GM18868 (cell line): ENCODE data around the gene EYS.
"Not testable (repeated sequence)": the region's sequence is repeated elsewhere in the genome, so short reads cannot be mapped to it uniquely, and the experiment has no call there.

ENCODE experiments used
- ATAC-seq: cut with Tn5 transposase; IDR thresholded peaks from one replicate; pipeline ENCODE4 v1.9.1; 2021; ENCODE audit warnings: mild to moderate bottlenecking, moderate library complexity; ENCODE audit not compliant: unreplicated experiment

The EYS gene

DNA sequence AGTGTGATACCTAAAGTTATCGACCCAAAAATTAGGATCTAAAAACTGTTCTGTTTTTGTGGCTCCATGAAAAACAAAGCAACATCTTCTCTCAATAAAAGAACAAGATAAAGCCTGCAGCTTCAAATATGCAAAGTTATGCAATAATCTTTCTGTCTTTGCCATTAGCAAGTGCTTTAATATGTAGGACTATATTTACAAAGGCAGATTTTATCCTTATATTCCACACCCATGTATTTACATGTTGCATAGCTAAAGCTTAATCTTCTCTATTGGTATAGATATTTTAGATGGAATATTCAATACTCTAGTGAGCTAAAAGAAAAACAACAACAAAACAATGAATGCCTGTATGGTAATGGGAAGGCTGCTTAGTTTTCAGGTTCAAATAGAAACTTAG is 1443.2 kb downstream of the EYS start:
- ATAC-seq = no peak

DNA sequence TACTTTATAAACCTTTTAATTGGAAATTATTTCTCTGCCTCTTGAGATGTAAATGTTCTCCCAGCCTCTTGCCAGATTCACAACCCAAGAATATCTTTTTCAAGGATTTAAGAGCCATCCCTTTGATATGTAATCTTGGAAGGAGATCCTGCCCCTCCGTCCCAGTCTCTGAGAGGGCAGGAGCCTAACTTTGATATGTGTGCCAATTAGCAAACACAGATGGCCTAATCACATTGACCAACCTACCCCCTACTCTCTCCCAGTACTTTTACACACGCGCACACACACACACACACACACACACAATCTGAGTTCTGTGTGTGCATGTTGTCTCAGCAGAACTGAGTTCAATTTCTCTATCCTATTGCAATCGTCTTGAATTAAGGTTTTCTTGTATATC is 1447.7 kb downstream of the EYS start:
- ATAC-seq = no peak

DNA sequence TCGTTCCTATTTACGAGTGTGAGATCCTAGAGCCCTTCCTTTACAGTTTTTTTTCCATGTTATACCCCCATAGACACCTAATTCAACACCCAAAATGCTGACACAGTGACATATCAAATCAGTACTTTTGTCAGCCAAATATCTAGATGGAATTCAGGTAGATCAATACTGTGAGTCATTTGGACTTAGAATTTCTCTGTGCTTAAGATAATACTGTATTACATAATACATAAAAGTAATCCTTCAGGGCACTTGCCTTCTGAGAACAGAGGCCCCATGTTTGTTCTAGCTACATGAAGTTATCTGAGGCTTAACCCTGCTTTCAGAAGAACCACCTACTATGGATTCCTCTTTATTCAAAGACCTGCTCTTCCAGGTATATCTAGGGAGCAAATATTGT is 1448.3 kb downstream of the EYS start:
- ATAC-seq = no peak

DNA sequence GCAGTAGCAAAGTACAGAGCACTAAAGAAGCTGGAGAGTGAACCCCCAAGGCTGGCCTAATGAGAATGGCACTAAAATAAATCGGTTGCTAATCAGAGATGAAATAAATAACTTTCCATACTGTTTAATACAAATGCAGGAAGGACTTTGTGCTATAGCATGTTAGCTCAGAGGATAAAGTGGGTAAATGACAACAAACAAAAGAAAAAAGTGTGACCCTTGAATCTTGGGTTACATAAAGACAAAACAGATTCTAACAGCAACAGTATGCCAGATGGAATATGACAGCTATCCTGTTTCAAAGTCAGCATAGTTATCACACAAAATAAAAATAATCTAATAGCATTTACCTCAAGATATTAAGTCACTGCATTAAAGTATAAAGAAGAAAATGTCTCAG is 1448.7 kb downstream of the EYS start:
- no peak for ATAC-seq

DNA sequence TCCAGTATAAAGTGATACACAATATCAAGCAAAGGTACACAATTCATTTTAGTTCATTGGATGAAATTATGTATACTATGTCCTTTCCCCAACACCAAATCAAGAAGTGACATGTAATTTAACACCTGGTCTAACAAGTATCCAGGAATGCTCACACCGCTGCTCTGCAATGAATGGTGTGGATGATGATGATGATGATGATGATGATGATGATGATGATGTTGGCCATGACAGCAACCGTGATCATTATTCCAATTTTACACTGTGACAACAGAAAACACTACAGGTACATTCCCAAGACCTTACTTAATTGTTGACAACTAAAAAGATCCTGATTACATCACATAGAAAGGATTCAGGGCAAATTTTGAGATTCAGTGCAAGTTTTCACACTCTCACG is 1449.4 kb downstream of the EYS start:
- no peak for ATAC-seq

DNA sequence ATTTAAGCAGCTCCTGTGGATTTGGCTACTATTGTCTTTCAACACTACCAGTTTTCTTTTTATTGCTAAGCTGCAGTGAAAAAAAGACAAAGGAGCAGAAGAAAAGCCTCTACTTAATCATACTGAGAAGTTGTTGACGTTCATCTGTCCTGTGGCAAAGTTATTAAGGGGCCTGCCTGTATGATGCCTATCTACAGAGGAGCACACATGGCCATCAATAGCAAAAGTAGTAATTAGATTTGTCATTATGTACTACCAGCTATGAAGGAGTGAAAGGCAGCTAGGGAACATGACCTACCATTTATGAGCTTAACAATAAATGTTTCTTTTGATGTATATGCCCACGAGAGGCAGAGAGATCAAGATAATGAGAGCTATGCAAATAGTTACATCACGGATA is 1450.5 kb downstream of the EYS start:
- peak; percentile 39 for ATAC-seq

DNA sequence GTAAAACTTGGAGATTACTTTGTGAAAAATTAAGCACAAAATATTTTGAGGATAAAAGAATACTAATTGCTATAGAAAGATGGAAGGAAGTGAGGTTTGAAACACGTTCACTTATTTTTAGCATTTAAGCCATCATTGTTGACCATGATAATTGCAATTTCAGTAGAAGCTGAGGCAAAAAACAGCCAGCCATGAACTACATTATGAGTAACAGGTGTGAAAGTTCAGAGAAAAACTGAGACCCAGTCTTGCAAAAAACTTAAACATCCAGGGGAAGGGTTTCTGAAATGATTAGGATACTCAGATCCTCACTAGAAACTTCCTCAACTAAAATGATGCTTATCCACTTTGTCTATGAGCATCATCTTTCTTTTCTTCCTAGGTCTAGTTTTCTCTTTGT is 1452.0 kb downstream of the EYS start:
- peak; percentile 70 for ATAC-seq

DNA sequence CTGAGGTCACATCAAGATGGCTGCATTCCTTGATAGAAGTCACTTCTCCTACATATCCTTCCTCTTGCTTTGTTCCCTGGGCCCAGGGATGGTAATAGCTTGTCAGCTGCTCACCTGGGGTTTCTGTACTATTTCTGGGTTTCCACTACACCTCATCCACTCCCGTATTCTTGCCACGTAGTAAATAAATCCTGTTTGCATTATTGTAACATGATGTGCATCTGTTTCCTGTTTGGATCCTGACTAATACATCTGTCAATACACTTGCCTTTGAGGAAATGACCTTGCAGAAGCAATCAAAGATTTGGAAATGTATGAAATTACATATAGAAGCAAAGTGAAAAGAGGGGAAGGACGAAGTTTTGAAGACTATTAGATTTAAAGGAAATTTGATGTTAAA is 1452.5 kb downstream of the EYS start:
- no peak for ATAC-seq

DNA sequence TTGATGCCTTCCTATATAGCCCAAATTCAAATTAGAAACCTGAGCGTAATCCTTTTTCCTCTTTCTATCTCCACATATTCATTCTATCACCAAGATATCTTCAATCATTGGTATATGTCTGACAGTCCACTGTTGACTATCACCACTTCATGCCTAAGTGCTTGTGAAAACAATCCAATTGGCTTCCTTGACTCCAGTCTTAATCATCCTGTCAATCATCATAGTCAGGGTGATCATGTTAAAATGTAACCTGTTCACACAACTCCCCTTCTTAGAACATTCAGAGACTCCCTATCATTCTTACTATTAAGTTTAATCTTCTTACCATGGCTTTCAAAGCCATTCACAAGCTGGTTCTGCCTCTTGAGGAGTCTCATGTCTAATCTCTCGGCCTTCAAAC is 1454.8 kb downstream of the EYS start:
- ATAC-seq = no peak

DNA sequence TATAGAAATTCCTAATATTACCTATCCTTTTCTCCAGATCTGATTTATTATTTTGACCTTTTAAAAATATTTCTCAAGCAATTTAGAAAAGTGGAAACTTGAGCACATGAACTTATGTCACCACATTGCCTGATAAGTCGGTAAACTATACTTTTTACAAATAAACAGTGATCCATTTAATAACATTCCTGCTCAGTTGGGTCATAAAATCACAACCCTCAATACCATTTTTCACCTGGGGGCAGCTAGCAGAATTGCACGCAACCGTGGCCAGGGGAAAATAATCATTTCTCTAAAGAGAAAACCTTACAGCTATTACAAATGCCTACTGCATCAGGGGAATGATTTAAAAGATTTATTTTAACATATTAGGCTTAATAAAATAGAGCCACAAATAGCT is 1456.9 kb downstream of the EYS start:
- ATAC-seq = no peak

DNA sequence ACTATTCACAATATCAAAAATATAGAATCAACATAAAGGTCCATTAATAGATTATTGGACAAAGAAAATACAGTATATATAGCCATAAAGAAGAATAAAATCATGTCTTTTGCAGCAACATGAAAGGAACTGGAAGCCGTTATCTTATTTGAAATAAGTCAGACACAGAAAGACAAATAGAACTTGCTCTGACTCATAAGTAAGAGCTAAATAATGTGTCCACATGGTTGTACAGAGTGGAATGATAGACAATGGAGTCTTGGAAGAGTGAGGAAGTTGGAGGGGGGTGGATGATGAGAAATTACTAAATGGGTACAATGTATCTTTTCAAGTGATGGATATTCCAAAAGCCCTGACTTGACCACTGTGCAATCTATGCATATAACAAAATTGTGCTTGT is 1457.9 kb downstream of the EYS start:
- ATAC-seq = no peak

DNA sequence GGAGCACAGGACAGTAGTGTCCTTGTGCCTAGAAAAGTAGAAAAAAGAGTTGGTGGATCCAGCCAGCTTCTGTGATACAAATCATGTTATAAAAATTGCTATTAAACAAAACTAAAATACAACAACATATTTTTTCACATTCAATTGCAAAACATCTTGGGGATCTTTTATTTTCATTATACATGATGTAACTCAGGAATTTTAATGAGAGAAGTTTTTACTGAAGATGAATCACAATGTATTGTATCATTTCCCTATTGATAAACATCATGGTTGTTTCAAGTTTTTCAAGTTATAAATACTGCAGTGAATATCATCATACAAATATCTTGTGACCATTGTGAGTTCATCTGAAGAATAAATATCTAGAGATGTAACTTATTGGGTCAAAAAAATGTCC is 1463.4 kb downstream of the EYS start:
- no peak for ATAC-seq

DNA sequence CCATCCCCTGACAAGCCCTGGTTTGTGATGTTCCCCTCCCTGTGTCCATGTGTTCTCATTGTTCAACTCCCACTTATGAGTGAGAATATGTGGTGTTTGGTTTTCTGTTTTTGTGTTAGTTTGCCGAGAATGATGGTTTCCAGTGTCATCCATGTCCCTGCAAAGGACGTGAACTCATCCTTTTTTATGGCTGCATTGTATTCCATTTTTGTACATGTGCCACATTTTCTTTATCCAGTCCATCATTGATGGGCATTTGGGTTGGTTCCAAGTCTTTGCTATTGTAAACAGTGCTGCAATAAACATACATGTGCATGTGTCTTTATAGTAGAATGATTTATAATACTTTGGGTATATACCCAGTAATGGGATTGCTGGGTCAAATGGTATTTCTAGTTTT is 1468.1 kb downstream of the EYS start:
- not testable (repeated sequence) for ATAC-seq

DNA sequence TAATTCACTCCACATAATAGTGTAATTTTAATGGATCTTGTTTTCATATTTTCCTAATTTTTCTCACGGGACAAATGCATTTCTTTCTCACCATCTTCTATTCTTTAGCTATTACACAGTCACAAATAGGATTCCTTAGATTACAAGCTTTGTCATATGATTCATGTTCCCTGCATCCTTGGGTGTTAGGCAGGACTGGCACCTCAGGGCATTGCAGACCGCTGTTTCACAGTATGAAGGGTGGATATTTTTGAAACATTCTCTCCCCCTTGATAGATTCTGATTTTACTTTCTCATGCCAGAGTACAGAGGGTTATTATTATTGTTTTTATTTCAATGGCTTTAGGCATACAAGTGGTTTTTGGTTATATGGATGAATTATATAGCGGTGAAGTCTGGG is 1469.0 kb downstream of the EYS start:
- no peak for ATAC-seq

DNA sequence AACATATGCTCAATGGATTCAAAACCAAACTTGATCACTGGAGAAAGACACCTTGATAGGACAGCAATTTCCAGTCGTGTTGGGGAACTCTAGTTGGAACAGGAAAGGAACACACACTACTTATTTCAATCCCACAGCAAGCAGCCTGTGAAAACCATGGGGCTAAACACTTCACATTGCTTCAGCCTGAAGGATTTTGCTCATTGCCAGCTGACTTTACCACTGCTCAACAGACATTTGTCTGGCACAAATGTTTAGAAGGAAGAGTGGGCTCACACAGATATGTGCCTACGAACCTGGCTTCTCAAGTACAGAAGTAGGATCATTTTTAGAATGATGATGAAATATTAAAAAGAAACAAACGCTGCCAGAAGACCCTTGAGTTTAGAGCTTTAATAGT is 1473.3 kb downstream of the EYS start:
- no peak for ATAC-seq

DNA sequence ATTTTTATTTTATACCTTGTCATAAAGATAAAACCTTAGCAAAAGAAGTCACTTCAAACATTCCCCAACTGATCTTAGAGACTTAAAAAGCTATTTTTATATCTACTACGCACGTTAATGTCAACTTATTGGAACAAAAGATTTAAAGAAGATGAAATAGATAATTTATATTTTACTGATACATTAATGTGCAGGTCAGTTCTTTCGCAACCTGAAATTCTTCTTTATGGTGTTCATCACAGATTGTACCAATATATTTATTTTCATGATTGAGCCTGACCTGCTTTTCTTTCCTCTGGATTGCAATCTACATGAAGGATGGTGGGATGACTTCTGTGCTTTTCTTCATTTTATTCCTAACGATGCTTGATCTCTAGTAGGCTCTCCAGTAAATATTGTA is 1475.1 kb downstream of the EYS start:
- ATAC-seq = no peak

DNA sequence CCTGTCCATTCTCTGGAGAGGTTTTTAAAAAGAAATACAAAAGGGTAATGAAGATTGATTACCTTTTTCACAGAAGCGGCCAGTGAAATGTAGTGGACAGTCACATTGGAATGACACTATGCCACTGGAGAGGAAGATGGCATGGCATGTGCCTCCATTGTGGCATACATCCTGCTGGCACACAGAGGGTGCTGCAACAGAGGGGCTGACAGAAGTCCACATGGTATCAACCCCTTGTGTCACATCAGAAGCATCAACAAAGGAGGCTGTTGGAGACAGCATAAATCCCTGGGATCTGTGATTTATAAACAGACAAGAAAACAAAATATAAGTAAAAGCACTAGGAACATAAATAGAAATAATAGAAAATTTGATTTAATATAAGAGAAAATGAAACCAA is 1476.5 kb downstream of the EYS start:
- peak; percentile 39 for ATAC-seq

DNA sequence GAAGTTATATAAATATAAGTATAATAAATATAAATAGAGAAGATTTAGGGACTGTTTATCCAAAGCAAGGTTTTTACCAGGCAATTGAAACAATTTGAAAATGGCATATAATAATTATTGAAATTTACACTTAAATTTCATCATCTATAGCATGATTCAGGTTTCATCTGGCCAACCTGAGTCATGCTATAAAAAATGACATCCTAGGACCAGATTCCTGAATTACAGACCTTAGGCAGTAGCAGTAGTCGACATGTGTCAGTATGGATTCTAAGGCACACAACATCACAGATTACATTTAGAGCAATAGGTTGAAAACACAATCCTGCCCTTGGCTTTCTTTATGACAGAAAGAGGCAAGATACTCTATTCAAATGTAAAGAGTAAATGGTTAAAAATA is 1479.2 kb downstream of the EYS start:
- ATAC-seq = no peak

DNA sequence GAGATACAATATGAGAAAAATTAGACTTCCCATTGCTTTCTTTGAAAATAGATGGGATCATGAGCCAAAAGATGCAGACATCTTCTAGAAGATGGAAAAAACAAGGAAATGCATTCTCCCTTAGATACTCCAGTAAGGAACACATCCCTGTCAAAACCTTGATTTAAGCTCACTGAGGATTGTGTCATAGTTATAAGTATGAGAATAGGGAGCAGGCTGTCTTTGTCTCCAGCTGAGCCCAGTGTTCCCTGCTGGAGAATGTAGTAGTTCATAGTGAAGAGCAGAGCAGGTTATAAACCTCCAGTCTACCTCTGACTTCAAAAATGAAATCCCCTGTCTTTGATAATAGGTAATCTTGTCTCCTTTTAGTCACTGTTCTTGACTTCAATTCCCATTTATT is 1481.5 kb downstream of the EYS start:
- ATAC-seq = no peak

DNA sequence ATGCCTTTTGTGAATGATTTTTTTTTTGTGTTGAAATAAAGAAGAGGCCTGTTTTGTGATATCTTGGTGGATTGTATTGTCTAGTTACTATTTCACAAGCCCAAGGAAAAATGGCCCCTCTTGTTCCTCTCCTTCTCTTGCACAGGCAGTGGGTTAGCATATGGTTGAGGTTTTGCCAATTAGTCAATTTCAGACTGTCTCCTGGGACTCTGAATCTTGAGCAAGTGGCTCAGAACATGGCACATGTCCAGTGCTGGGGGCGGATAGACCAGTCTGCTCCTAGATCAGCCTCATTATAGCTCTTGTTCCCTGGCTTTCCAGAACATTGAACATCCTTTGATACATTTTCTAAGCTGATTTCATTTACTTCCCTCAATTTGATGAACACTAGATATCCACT is 1482.2 kb downstream of the EYS start:
- no peak for ATAC-seq

DNA sequence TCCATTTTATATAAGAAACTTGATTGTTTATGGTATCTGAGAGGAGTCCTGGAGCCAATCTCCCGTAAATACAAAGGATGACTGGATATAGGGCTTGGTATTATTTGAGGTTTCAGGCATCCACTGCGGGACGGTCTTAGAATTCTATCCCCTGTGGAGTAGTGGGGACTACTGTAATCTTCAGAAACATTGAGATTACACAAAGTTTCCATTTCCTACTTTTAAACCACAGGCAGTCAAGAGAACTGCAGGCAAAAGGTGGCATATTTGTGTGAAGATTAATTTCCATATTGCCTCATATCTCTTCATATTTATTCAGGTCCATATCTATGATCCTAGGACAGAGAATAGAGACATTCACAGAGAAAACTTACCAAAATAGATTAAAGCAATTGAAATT is 1485.2 kb downstream of the EYS start:
- ATAC-seq = peak; percentile 30

DNA sequence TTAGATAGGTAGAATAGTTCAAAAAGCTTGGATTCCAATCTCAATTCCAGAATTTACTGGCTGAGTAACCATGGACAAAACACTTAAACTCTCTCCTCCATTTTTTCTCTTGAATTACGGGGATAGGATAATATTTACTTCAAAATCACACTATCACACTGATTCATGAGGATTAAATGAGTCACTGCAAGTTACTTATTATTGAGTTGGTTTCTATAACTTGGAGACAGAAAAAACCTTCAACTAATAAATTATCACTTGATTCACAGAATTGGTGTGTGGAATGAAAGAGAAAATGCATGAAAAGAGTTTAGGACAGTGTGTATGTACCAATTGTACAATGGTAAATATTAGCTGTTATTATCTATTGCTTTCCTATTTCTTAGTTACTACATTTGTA is 1486.2 kb downstream of the EYS start:
- ATAC-seq = no peak

DNA sequence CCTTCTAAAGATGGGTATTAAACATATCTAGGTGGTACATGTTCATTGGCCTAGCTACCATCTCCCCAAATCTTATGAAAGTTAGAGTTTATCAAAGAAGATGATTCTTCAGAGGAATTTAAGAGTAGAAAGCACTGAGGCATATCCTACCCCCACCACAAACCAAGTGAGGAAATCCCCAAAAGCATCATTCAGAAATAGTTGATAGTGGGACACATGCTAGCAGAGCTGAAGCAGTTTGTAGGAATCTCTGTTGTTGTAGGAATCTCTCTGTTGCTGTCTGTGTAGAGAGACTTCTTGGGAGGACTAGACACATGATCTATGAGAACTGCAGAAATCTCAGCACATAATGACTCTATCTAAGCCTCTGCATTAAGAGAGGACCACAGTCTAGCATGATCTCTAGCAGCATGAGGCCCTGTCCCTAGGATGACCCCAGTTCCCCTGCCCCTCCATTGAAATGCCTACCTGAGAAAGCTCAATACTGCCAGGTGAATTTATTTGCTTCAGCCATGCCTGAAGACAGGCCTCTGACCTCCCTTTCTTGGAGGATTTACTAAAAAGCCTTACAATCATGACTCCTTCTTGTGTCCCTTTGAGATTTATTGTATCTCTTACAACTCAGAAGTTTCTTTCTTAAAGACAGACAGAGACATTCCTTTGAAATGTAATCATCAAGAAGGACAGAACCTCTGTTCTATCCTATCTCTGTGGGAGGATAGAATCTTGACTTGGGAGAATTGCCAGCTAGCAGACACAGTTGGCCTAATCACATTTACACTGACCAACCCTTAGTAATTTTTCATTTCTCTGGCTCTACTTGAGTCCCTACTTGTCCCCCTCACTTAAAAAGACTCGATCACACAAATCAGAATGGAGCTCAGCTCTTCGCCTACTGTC is 1489.1 kb downstream of the EYS start:
- ATAC-seq = peak; percentile 91
